H9 (cell line): Measurements from ENCODE around the gene XDH. TPM values are rescaled to one million over a fixed set of nuclear protein-coding genes. Genes with fewer than 3 reads are reported as not detected.

Source experiments
- DNase-seq: peaks from one replicate; pipeline ENCODE4 v3.0.0-alpha.2; 2017
- H2AFZ ChIP-seq: one replicate; pipeline ENCODE4 v1.6.1; 2013; ENCODE audit warnings: mild to moderate bottlenecking, low read length, control low read depth, moderate library complexity
- H2AK5ac ChIP-seq: 2 replicates; pipeline ENCODE4 v1.6.1; 2013; ENCODE audit warnings: low read length, control low read depth, mixed read lengths; ENCODE audit not compliant: insufficient read length
- H2BK120ac ChIP-seq: one replicate; pipeline ENCODE4 v1.6.1; 2013; ENCODE audit warnings: low read depth, mild to moderate bottlenecking, low read length, control low read depth, inconsistent platforms; ENCODE audit not compliant: poor library complexity, severe bottlenecking
- H2BK12ac ChIP-seq: 2 replicates; pipeline ENCODE4 v1.6.1; 2013; ENCODE audit warnings: low read length, control low read depth, mixed read lengths, low read depth; ENCODE audit not compliant: insufficient read length
- H2BK15ac ChIP-seq: 2 replicates; pipeline ENCODE4 v1.6.1; 2013; ENCODE audit warnings: low read depth, low read length, control low read depth
- H2BK20ac ChIP-seq: one replicate; pipeline ENCODE4 v1.6.1; 2013; ENCODE audit warnings: low read depth, mild to moderate bottlenecking, low read length, control low read depth, inconsistent platforms; ENCODE audit not compliant: poor library complexity, severe bottlenecking
- H2BK5ac ChIP-seq: 2 replicates; pipeline ENCODE4 v1.6.1; 2013; ENCODE audit warnings: low read length, control low read depth, mixed read lengths; ENCODE audit not compliant: insufficient read length
- H3K14ac ChIP-seq: 2 replicates; pipeline ENCODE4 v1.6.1; 2013; ENCODE audit warnings: low read length, control low read depth; ENCODE audit not compliant: insufficient read depth
- H3K18ac ChIP-seq: 2 replicates; pipeline ENCODE4 v1.6.1; 2013; ENCODE audit warnings: low read depth, mild to moderate bottlenecking, mixed read lengths, low read length, control low read depth; ENCODE audit not compliant: insufficient read length
- H3K23ac ChIP-seq: 2 replicates; pipeline ENCODE4 v1.6.1; 2013; ENCODE audit warnings: low read length, control low read depth, mixed read lengths, low read depth; ENCODE audit not compliant: insufficient read length
- H3K23me2 ChIP-seq: 2 replicates; pipeline ENCODE4 v1.6.1; 2013; ENCODE audit warnings: low read depth, mild to moderate bottlenecking, mixed read lengths, low read length, control low read depth; ENCODE audit not compliant: insufficient read length, poor library complexity, severe bottlenecking
- H3K27ac ChIP-seq: 2 replicates; pipeline ENCODE4 v1.5.1; 2013; ENCODE audit warnings: low read length, control low read depth, mixed read lengths, low read depth; ENCODE audit not compliant: insufficient read length
- H3K27me3 ChIP-seq: 2 replicates; pipeline ENCODE4 v1.6.1; 2013; ENCODE audit warnings: low read length, control low read depth, inconsistent platforms; ENCODE audit not compliant: insufficient read depth
- H3K4ac ChIP-seq: 2 replicates; pipeline ENCODE4 v1.6.1; 2013; ENCODE audit warnings: low read depth, mild to moderate bottlenecking, control low read depth, inconsistent platforms, low read length, moderate library complexity
- H3K4me1 ChIP-seq: 2 replicates; pipeline ENCODE4 v1.6.1; 2013; ENCODE audit warnings: low read length, control low read depth, inconsistent platforms; ENCODE audit not compliant: insufficient read depth
- H3K4me2 ChIP-seq: 2 replicates; pipeline ENCODE4 v1.6.1; 2013; ENCODE audit warnings: low read length, control low read depth, mixed read lengths; ENCODE audit not compliant: insufficient read length, insufficient read depth
- H3K56ac ChIP-seq: 2 replicates; pipeline ENCODE4 v1.6.1; 2013; ENCODE audit warnings: low read depth, mild to moderate bottlenecking, mixed read lengths, low read length, control low read depth; ENCODE audit not compliant: insufficient read length
- H3K79me1 ChIP-seq: 2 replicates; pipeline ENCODE4 v1.6.1; 2013; ENCODE audit warnings: low read depth, mild to moderate bottlenecking, moderate library complexity, low read length, control low read depth, inconsistent platforms; ENCODE audit not compliant: insufficient read depth, poor library complexity, severe bottlenecking
- H3K79me2 ChIP-seq: 2 replicates; pipeline ENCODE4 v1.6.1; 2013; ENCODE audit warnings: low read length, control low read depth, inconsistent platforms; ENCODE audit not compliant: insufficient read depth
- H3K9ac ChIP-seq: 2 replicates; pipeline ENCODE4 v1.6.1; 2013; ENCODE audit warnings: low read length, control low read depth, mixed read lengths; ENCODE audit not compliant: insufficient read length; ENCODE audit errors: extremely low read depth
- H3K9me3 ChIP-seq: one replicate; pipeline ENCODE4 v1.6.1; 2013; ENCODE audit warnings: low read depth, low read length, inconsistent platforms; ENCODE audit not compliant: control insufficient read depth
- H3T11ph ChIP-seq: one replicate; pipeline ENCODE4 v1.6.1; 2013; ENCODE audit warnings: mild to moderate bottlenecking, low read length, control low read depth, inconsistent platforms
- H4K20me1 ChIP-seq: one replicate; pipeline ENCODE4 v1.6.1; 2013; ENCODE audit not compliant: control insufficient read depth, insufficient read length, insufficient read depth
- H4K5ac ChIP-seq: 2 replicates; pipeline ENCODE4 v1.6.1; 2013; ENCODE audit warnings: low read depth, mild to moderate bottlenecking, mixed read lengths, low read length, control low read depth; ENCODE audit not compliant: insufficient read length
- H4K8ac ChIP-seq: replicated peaks from 2 replicates; pipeline ENCODE4 v1.6.1; 2013; ENCODE audit warnings: low read length, control low read depth, mixed read lengths, low read depth; ENCODE audit not compliant: insufficient read length
- H4K91ac ChIP-seq: 2 replicates; pipeline ENCODE4 v1.6.1; 2013; ENCODE audit warnings: low read depth, mild to moderate bottlenecking, moderate library complexity, mixed read lengths, low read length, control low read depth; ENCODE audit not compliant: insufficient read length
- H3K27ac Mint-ChIP-seq, 3 experiments: 2 replicates in 2 of 3; 3 replicates in 1 of 3; pipeline ENCODE4 v1.8.0; 2020 to 2021; ENCODE audit warnings: mixed read lengths in 3 of 3, mild to moderate bottlenecking in 1 of 3, moderate library complexity in 1 of 3
- H3K27me3 Mint-ChIP-seq: 2 replicates; pipeline ENCODE4 v1.8.0; 2021; ENCODE audit warnings: low read depth, mild to moderate bottlenecking, moderate library complexity, mixed read lengths
- H3K36me3 Mint-ChIP-seq, 3 experiments: 2 replicates in 2 of 3; 3 replicates in 1 of 3; pipeline ENCODE4 v1.8.0; 2020 to 2021; ENCODE audit warnings: low read depth in 3 of 3, mixed read lengths in 3 of 3; ENCODE audit not compliant: insufficient read depth in 1 of 3
- H3K4me1 Mint-ChIP-seq, 2 experiments: 2 replicates each; pipeline ENCODE4 v1.8.0; 2020; ENCODE audit warnings: mixed read lengths in 2 of 2
- H3K4me3 Mint-ChIP-seq, 2 experiments: 2 replicates in 1 of 2; 3 replicates in 1 of 2; pipeline ENCODE4 v1.8.0; 2020 to 2021; ENCODE audit warnings: mild to moderate bottlenecking in 2 of 2, mixed read lengths in 2 of 2, moderate library complexity in 1 of 2
- H3K9me3 Mint-ChIP-seq, 2 experiments: 2 replicates in 1 of 2; 3 replicates in 1 of 2; pipeline ENCODE4 v1.8.0; 2020; ENCODE audit warnings: mild to moderate bottlenecking in 2 of 2, mixed read lengths in 2 of 2, moderate library complexity in 1 of 2
- CTCF ChIP-seq: fragments of 200-600 bp; sonication (generic); conservative IDR thresholded peaks from 3 replicates; pipeline ENCODE4 v1.8.0; 2021; ENCODE audit warnings: antibody characterized with exemption, mild to moderate bottlenecking
- WGBS: extraction: QIAGEN DNeasy Blood & Tissue Kit; methylation state at CpG from one replicate; pipeline ENCODE4 v1.1.7; 2013; ENCODE audit warnings: missing lambda C conversion rate, low lambda C conversion rate, mixed read lengths; ENCODE audit not compliant: insufficient read length; ENCODE audit errors: extremely low coverage; 5-methylcytosine and 5-hydroxymethylcytosine counted together
- total RNA-seq: library from RNA; stranded (reverse); gene quantifications from 2 replicates; pipeline ENCODE4 v1.2.1, GENCODE V29; 2021

The XDH gene
- total RNA-seq, 1 experiment from 2014 or later: 1.4 TPM

GRCh38 chr2:31430439-31431165 lies 16.1 kb upstream of the XDH start:
- no peak overlapping the region for H3T11ph ChIP-seq
- H3K27ac ChIP-seq: no peak overlapping the region
- no peak overlapping the region for H2BK15ac ChIP-seq
- H3K23me2 ChIP-seq: no peaks in the 10 kb centered on the region
- H4K91ac ChIP-seq: no peak overlapping the region
- no peak overlapping the region for H2BK5ac ChIP-seq
- no peak for DNase-seq
- WGBS: no CpG with 5 or more reads among the region's 9 CpGs
- no peak overlapping the region for H3K9ac ChIP-seq
- H4K20me1 ChIP-seq: no peaks in the 10 kb centered on the region
- H3K4ac ChIP-seq: no peak overlapping the region
- H3K36me3 Mint-ChIP-seq: peaks cover 0 to 2% (median 0%) of the 10 kb centered on the region in 3 experiments; a peak in 1 of 7 replicates
- no peaks in the 10 kb centered on the region for H3K9me3 ChIP-seq
- H4K8ac ChIP-seq: no peak overlapping the region
- no peak overlapping the region for H2BK20ac ChIP-seq
- no peaks in the 10 kb centered on the region for H3K79me1 ChIP-seq
- no peak overlapping the region for H2AFZ ChIP-seq
- H3K4me2 ChIP-seq: no peak overlapping the region
- no peak overlapping the region for H3K18ac ChIP-seq
- no peak overlapping the region for H2BK120ac ChIP-seq
- H3K23ac ChIP-seq: no peak overlapping the region
- H4K5ac ChIP-seq: no peak overlapping the region
- no peaks in the 10 kb centered on the region for H3K79me2 ChIP-seq
- no peaks in the 10 kb centered on the region for H3K4me1 Mint-ChIP-seq
- H3K56ac ChIP-seq: no peak overlapping the region
- H3K9me3 Mint-ChIP-seq: peaks cover 3 to 6% of the 10 kb centered on the region in 2 experiments; a peak in 3 of 5 replicates
- H3K27me3 Mint-ChIP-seq: no peaks in the 10 kb centered on the region
- no peak overlapping the region for H2AK5ac ChIP-seq
- H3K27me3 ChIP-seq: no peaks in the 10 kb centered on the region
- H3K27ac Mint-ChIP-seq: no peak overlapping the region
- H3K14ac ChIP-seq: no peak overlapping the region
- H3K4me1 ChIP-seq: no peaks in the 10 kb centered on the region
- TF ChIP-seq CTCF: no peak
- H3K4me3 Mint-ChIP-seq: no peak overlapping the region
- H2BK12ac ChIP-seq: no peak overlapping the region
